ENCODE measurements around the gene CTNNA2. TPM values are rescaled to one million over a fixed set of nuclear protein-coding genes. Genes with fewer than 3 reads are reported as not detected.

The CTNNA2 gene
- total and polyA plus RNA-seq, 8 donors, result 0.08 to 0.56 (median 0.17) TPM; not detected in 2

GRCh38 chr2:79580175-79580574 is 67.3 kb downstream of the CTNNA2 start:
- no peaks in the 10 kb centered on the region for H3K9me3 ChIP-seq
- TF ChIP-seq CTCF (IDR thresholded peaks at IDR 0.05), result no peak
- DNase-seq (peak in 3 of 4 donors; percentile 1 to 44 (median 24)), ATAC-seq (peak; percentile 88)
- no peak overlapping the region for H3K27ac ChIP-seq
- H3K36me3 ChIP-seq, result no peaks in the 10 kb centered on the region
- no peak overlapping the region for H3K4me3 ChIP-seq
- H3K27me3 ChIP-seq, result no peaks in the 10 kb centered on the region
- H3K4me1 ChIP-seq, result no peaks in the 10 kb centered on the region
- intact Hi-C loops (cut with DNase I), result no loop called here

GRCh38 chr2:79585701-79586433 is 73.0 kb downstream of the CTNNA2 start:
- intact Hi-C loops (cut with DNase I), result no loop called here
- TF ChIP-seq CTCF (IDR thresholded peaks at IDR 0.05), result no peak
- Histone ChIP-seq H3K4me3 (no peak overlapping the region), H3K4me1 (no peaks in the 10 kb centered on the region), H3K36me3 (no peaks in the 10 kb centered on the region), H3K9me3 (no peaks in the 10 kb centered on the region), H3K27me3 (no peaks in the 10 kb centered on the region), H3K27ac (no peak overlapping the region)
- ATAC-seq, result no peak
- no peak for DNase-seq

GRCh38 chr2:79591281-79591680 is 78.4 kb downstream of the CTNNA2 start:
- intact Hi-C loops (cut with DNase I), result no loop called here
- no peaks in the 10 kb centered on the region for H3K36me3 ChIP-seq
- no peak for TF ChIP-seq CTCF (IDR thresholded peaks at IDR 0.05)
- DNase-seq (no peak), ATAC-seq (no peak)
- no peaks in the 10 kb centered on the region for H3K27me3 ChIP-seq
- H3K4me1 ChIP-seq, result no peaks in the 10 kb centered on the region
- no peak overlapping the region for H3K27ac ChIP-seq
- H3K4me3 ChIP-seq, result no peak overlapping the region
- H3K9me3 ChIP-seq, result no peaks in the 10 kb centered on the region

GRCh38 chr2:79593237-79593867 is 80.5 kb downstream of the CTNNA2 start:
- no peak for TF ChIP-seq CTCF (IDR thresholded peaks at IDR 0.05)
- Histone ChIP-seq H3K4me3 (no peak overlapping the region), H3K27ac (no peak overlapping the region), H3K27me3 (no peaks in the 10 kb centered on the region), H3K9me3 (no peaks in the 10 kb centered on the region), H3K36me3 (no peaks in the 10 kb centered on the region), H3K4me1 (no peaks in the 10 kb centered on the region)
- intact Hi-C loops (cut with DNase I), result no loop called here
- no peak for ATAC-seq
- DNase-seq, result no peak

GRCh38 chr2:79596403-79596802 is 83.6 kb downstream of the CTNNA2 start:
- Histone ChIP-seq H3K27ac (no peak overlapping the region), H3K4me3 (no peak overlapping the region), H3K4me1 (no peaks in the 10 kb centered on the region), H3K9me3 (no peaks in the 10 kb centered on the region), H3K36me3 (no peaks in the 10 kb centered on the region), H3K27me3 (no peaks in the 10 kb centered on the region)
- no peak for ATAC-seq
- no peak for DNase-seq
- intact Hi-C loops (cut with DNase I), result no loop called here
- TF ChIP-seq CTCF (IDR thresholded peaks at IDR 0.05), result no peak

Data from left lung (tissue), 10 donors.